Mucosa of gallbladder (tissue), 1 donor: ENCODE measurements around the gene PWP1. TPM values are rescaled to one million over a fixed set of nuclear protein-coding genes. Genes with fewer than 3 reads are reported as not detected.
"Not testable (repeated sequence)": the region's sequence is repeated elsewhere in the genome, so short reads cannot be mapped to it uniquely, and the experiment has no call there.

ENCODE experiments used
- DNase-seq: peaks from one replicate; pipeline ENCODE4 v3.0.0-alpha.2; 2020; ENCODE audit warnings: low spot score
- total RNA-seq: library from RNA; stranded (reverse); gene quantifications from one replicate; pipeline ENCODE4 v1.2.1, GENCODE V29; 2021
- donor health status: DM: no; HTN: no; CAD: no.

Gene PWP1
- total RNA-seq, 1 donor from 2014 or later, result 22.7 TPM

DNA sequence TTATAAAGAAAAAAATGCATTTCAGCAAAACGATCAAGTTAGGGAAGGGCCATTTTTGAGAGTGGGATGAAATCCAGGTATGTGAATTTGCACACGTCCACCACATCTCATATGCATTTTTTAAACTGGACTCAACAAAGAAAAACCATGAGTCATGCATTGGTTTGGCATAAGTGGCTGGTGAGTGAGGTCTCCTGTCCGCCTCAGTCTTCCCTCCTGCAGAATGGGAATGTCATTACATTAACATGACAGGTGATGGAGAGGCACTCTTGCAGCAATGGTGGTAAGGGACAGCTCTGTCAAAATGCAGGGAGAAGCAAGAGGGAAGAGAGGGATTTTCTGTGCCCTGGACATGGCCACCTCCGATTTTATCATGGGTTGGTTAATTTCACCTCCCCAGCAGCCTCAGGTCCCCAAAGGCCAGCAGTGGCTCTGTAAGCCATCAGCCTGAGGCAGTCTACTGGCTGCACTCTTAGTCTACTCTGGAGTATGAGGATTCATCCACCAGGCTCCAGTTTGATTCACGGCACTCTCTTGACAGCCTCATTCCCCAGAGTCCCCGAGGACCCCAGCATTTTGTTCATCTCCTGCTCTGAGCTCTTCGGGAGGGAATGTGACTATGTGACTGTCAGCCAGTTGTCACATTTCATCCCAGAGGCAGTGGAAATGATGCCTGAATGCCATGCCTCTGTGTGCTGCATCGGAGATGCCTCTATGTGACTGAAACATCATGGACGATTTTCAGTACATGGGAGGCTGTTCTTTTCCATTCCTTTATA is 17.1 kb upstream of the PWP1 start:
- no peak for DNase-seq

- no peak for DNase-seq
Observed at GRCh38 chr12:107669946-107670345, 15.7 kb upstream of the PWP1 start.

DNA sequence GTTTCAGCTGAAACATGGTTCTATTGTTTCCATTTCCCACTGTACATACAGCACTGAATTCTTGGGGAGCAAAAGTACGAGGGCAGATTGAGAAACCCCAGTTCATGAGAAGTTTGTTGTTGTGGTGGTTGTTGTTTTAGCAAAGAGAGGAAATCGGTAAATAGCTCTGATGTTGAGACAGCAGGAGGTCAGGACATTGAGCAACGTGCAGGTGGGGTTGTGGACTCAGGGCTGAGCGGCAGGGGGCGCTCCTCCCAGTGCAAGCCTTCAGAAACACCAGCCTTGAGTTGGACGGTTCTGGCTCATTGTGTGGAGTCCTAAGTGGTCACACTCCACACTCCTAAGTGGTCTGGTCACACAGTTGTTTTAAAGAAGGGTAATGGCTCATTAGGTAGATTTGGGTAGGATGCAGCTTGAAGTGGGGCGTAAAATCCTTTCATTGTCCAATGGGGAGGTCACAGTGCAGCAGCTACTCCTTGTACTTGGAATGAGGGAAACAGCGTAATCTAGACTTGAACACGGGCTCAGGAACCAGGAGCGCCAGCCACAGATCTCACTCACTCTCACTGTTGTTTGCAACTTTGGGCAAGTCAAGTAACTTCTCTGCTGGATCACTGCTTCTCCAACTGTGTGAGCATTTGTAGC is 14.5 kb upstream of the PWP1 start:
- no peak for DNase-seq

DNA sequence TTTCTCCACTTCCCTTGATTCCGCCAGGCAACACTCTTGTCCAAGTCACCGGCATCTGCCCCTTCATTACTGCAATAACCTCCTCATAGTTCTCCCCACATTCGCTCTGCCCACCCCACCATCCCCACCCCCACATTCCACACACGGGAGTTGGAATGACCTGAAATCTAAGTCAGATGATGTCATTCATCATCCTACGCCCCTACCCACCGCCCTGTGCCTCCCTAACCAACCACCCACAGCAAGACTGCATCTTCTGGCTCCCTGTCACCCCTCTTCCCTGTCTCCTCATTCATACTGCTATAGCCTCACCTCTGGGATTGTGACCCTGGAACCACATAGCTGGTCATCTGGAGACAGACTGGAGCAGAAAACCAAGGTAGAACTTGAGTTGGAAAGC is 7.9 kb upstream of the PWP1 start:
- no peak for DNase-seq

GRCh38 chr12:107679336-107679735 is 6.3 kb upstream of the PWP1 start:
- DNase-seq, result no peak

DNA sequence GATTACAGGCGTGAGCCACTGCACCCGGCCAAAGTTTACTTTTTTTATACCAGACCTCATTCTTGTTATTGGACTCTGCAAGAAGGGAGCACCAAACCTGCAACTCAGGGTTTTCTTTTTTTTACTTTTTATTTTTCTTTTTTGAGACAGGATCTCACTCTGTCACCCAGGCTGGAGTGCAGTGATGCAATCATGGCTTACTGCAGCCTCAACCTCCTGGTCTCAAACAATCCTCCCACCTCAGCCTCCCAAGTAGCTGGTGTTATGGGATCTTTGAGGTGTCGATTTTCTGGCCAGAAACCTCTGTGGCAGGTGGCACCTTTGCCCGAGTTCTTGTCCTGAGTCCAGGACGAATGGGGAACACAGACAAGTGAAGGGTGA is 4.2 kb upstream of the PWP1 start:
- DNase-seq, result no peak

- no peak for DNase-seq
Observed at GRCh38 chr12:107681836-107682820, 3.5 kb upstream of the PWP1 start.

DNA sequence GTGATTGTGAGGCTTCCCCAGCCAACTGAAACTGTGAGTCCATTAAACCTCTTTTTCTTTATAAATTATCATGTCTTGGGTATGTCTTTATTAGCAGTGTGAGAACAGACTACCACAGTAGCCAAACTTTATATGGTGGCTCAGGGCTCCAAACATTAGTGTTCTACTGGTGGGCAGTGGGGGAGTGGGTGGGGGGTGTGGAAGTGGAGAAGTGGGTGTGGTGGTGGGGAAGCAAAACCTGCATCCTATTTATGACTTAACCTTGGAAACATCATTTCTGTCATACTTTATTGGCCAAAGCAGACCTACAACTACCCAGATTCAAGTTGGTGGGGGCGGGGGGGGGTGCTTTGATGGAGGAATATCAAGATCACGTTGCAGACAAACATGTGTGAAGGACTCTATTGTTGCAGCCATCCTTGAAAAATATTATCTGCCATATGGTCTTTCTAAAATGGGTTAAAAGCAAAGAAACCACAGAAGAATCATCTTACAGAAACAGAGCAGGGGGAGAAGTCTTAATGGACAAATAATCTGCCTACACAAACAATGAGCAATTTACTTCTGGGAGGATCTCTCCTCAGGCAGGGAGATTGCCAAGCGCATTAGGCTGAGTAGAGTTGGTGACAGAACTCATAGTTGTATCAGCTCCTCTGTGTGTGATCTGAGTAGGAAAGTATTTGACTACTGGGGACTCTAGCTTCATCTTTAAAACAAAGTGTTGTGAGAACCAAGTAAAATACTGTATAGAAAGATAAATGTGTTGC is 1.4 kb upstream of the PWP1 start:
- no peak for DNase-seq

DNA sequence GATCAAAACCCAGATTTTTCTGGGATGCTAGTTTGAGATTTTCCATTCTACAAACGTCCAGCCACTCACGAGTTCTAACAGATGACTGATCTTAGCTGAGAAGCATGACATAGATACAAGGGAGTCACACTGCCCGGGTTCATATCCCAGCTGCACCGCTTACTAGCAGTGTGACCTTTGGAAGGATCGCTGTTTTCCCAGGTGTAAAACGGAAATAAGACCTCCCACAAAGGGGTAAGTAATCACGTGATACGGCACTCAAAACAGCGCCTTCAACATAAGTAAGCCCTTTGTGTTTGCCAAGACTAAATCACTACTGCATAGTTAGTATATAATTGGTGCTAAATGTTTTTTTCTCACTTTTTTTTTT is 624 bp upstream of the PWP1 start:
- no peak for DNase-seq

DNA sequence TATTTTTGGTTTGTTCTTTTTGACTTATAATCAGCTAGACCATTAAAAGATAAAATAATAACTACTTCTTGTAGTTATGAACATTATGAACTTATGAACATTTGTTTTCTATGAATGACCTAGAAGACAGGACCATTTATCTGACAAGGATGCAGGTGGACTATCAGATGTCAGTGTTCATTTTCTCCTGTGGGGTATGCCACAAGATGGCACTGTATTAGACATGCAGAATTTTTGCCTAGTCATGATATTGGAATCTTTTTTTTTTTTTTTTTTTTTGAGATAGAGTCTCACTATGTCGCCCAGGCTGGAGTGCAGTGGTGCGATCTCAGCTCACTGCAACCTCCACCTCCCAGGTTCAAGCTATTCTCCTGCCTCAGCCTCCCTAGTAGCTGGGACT is 10.2 kb downstream of the PWP1 start:
- DNase-seq, result not testable (repeated sequence)

- no peak for DNase-seq
Observed at GRCh38 chr12:107702106-107702505, 16.5 kb downstream of the PWP1 start.

GRCh38 chr12:107704041-107704440 is 18.4 kb downstream of the PWP1 start:
- no peak for DNase-seq

- DNase-seq, result not testable (repeated sequence)
Observed at GRCh38 chr12:107705522-107705921, 19.9 kb downstream of the PWP1 start.

- no peak for DNase-seq
Observed at GRCh38 chr12:107715780-107716179, 30.2 kb downstream of the PWP1 start.

DNA sequence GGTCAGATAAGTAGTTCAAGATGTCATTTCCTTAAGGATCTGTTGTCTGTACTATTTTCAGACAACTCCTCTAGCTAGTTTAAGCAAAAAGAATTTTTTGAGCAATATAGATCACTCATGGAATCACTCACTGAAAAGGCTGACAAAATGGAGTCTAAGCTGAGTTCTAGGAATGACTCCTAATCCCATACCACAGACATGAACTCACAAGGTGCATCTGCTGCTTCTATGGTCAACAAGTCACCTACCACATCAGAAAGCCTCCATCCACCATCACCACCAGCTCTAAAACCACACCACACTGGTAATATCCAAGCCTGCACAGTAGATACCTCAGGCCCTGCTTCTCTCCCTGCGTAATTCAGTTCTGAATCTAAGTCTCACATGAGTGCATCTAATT is 33.0 kb downstream of the PWP1 start:
- no peak for DNase-seq

DNA sequence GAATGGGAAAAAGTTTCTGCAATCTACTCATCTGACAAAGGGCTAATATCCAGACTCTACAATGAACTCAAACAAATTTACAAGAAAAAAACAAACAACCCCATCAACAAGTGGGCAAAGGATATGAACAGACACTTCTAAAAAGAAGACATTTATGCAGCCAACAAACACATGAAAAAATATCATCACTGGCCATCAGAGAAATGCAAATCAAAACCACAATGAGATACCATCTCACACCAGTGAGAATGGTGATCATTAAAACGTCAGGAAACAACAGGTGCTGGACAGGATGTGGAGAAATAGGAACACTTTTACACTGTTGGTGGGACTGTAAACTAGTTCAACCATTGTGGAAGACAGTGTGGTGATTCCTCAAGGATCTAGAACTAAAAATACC is 41.7 kb downstream of the PWP1 start:
- not testable (repeated sequence) for DNase-seq

GRCh38 chr12:107727742-107728141 is 42.1 kb downstream of the PWP1 start:
- not testable (repeated sequence) for DNase-seq

DNA sequence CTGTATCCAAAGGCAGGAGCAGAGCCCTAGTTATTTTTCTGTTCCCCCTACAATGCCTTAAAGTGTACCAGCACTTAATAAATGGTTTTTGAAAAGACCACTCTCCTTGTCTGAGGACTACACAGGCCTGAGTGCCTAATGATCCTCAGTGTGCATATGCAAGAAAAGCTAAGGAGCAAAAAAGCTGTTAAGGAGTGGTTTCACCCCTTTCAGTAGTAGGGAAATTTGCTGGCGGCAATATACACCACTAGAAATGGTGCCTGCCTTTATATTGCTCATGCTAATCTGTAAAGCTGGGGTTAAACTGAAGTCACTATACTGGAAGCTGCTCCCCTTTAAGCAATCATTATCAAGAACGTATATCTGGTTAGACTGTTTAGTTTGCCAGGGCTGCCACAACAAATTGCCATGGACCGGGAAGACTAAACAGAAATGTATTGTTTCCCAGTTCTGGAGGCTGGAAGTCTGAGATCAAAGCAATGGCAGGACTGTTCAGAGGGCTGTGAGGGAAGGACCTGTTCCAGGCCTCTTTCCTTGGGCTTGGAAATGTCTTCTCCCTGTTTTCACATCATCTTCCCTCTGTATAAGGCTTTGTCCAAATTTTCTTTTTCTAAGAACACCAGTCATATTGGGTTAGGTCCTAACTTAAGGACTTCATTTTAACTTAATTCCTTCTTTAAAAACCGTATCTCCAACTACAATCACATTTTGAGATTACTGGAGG is 45.2 kb downstream of the PWP1 start:
- DNase-seq, result no peak

DNA sequence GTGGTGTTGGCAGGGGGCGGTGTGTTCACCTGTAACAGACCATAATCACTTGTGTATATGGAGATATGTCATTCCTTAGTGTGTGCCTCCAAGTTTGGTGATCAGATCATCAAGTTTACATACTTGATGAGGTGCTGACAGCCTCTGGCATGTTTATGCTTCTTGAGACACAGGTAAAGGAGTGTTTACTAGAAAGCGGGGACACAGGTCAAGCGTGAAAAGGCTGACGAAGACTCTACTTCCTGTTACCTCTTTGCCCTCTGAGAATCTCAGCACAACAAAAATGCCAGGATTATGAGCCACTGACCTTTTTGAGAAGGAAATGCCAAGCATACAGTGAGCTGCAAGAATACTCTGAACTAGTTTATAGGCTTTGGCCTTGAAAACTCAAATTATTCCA is 45.8 kb downstream of the PWP1 start:
- no peak for DNase-seq

GRCh38 chr12:107732365-107732764 is 46.8 kb downstream of the PWP1 start:
- DNase-seq, result no peak

DNA sequence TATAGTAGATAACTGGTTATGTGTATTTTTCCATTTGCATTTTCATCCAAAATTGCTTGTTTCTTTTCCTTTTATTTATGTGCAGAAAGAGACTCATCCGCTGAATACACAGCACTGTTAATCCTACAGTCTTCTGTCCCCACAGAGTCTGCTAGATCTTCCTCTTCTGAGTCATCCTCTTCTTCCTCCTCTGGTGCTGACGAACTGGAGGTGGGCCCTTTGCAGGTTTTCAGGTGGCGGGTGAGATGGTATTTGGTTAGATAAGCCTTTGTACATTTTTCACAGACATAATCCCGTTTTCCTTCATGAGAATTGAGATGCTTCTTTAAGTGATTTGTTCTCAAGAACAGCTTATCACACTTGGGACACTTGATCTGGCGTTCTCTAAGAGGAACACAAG is 48.5 kb downstream of the PWP1 start:
- DNase-seq, result no peak
